Gastroesophageal sphincter (tissue), 4 donors: ENCODE measurements around the gene MACROD2. TPM values are rescaled to one million over a fixed set of nuclear protein-coding genes. Genes with fewer than 3 reads are reported as not detected.

Experiments used
- ATAC-seq: fragments of 150-250 bp; one replicate; pipeline ENCODE4 v1.9.1; 2016; ENCODE audit warnings: mild to moderate bottlenecking, moderate library complexity
- H3K27ac ChIP-seq, 4 donors: fragments of 200-600 bp; sonication (generic) in 3 of 4; 1 replicate in 3 of 4; 2 replicates in 1 of 4; pipeline ENCODE4 v1.5.1; 2016 to 2019
- H3K27me3 ChIP-seq: fragments of 200-600 bp; sonication (generic); one replicate; pipeline ENCODE4 v1.5.1; 2019
- H3K36me3 ChIP-seq, 2 donors: fragments of 200-600 bp; sonication (generic); one replicate each; pipeline ENCODE4 v1.5.1; 2019; ENCODE audit warnings: control low read depth in 1 of 2
- H3K4me1 ChIP-seq, 3 donors: fragments of 200-600 bp; sonication (generic); 1 replicate in 2 of 3; 2 replicates in 1 of 3; pipeline ENCODE4 v1.5.1; 2016 to 2019; ENCODE audit warnings: control low read depth in 2 of 3
- H3K4me3 ChIP-seq, 2 donors: fragments of 200-600 bp; sonication (generic); one replicate each; pipeline ENCODE4 v1.5.1; 2019; ENCODE audit warnings: mild to moderate bottlenecking in 1 of 2, moderate library complexity in 1 of 2
- H3K9me3 ChIP-seq, 3 donors: fragments of 200-600 bp; sonication (generic); one replicate each; pipeline ENCODE4 v1.5.1; 2017 to 2019; ENCODE audit warnings: control low read depth in 2 of 3
- EP300 ChIP-seq: sonication (generic); formaldehyde crosslinking; IDR thresholded peaks from one replicate; pipeline ENCODE4 v1.6.1; 2017; ENCODE audit warnings: antibody characterized with exemption, mild to moderate bottlenecking
- POLR2A ChIP-seq, 2 donors: fragments of 450-650 bp; IDR thresholded peaks; one replicate each; pipeline ENCODE4 v1.6.1; 2017; ENCODE audit warnings: antibody characterized with exemption in 2 of 2, mild to moderate bottlenecking in 2 of 2, moderate library complexity in 1 of 2
- POLR2AphosphoS5 ChIP-seq: sonication (generic); formaldehyde crosslinking; IDR thresholded peaks from one replicate; pipeline ENCODE4 v1.6.1; 2017; ENCODE audit warnings: antibody characterized with exemption
- WGBS, 2 donors: methylation state at CpG; one replicate each; pipeline ENCODE4 v1.1.5; 2018; ENCODE audit warnings: low coverage in 1 of 2; 5-methylcytosine and 5-hydroxymethylcytosine counted together
- total RNA-seq, 4 donors: library from RNA; depleted of rRNA; stranded (reverse); fragments of >200 nt; gene quantifications; one replicate each; pipeline ENCODE4 v1.1.0, GENCODE V29; 2016
- TF ChIP-seq, protein P1 (sequence below), 4 experiments: fragments of 200-600 bp in 2 of 4; fragments of 450-650 bp in 2 of 4; sonication (generic) in 1 of 4; IDR thresholded peaks; one replicate each; pipeline ENCODE4 v1.5.1; 2017 to 2019; ENCODE audit warnings: antibody characterized with exemption in 4 of 4, mild to moderate bottlenecking in 2 of 4, moderate library complexity in 2 of 4

The MACROD2 gene
- total RNA-seq, 4 donors from 2014 or later, result 4.0 to 12.1 (median 7.4) TPM

DNA sequence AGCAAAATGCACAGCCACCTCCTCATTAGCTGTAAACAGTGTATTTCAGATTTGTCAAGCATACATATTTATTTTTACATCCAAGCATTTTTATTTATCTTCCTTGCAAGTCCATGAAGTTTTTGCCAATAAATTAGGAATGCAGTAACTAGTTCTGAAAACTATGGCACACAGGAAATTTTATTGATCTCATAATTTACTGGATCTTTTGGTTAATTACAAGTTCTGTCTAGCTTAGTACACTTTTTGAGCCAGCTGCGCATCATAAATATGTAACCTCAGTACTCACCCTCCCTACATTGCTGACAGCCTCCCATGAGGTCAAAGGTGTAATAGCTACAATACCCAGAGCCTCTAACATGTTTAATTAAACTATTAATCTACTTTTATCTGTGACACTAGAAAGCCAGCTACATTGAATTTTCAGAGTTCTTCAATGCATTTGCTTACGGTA lies 1679.8 kb downstream of the MACROD2 start:
- Histone ChIP-seq H3K27me3 (no peaks in the 10 kb centered on the region), H3K36me3 (no peaks in the 10 kb centered on the region), H3K27ac (no peak overlapping the region), H3K9me3 (no peaks in the 10 kb centered on the region), H3K4me3 (no peak overlapping the region), H3K4me1 (no peaks in the 10 kb centered on the region)
- no peak for ATAC-seq
- TF ChIP-seq EP300 (no peak), POLR2AphosphoS5 (no peak), POLR2A (IDR thresholded peaks at IDR 0.05) (no peak)
- TF ChIP-seq, protein P1, sequence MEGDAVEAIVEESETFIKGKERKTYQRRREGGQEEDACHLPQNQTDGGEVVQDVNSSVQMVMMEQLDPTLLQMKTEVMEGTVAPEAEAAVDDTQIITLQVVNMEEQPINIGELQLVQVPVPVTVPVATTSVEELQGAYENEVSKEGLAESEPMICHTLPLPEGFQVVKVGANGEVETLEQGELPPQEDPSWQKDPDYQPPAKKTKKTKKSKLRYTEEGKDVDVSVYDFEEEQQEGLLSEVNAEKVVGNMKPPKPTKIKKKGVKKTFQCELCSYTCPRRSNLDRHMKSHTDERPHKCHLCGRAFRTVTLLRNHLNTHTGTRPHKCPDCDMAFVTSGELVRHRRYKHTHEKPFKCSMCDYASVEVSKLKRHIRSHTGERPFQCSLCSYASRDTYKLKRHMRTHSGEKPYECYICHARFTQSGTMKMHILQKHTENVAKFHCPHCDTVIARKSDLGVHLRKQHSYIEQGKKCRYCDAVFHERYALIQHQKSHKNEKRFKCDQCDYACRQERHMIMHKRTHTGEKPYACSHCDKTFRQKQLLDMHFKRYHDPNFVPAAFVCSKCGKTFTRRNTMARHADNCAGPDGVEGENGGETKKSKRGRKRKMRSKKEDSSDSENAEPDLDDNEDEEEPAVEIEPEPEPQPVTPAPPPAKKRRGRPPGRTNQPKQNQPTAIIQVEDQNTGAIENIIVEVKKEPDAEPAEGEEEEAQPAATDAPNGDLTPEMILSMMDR (IDR thresholded peaks at IDR 0.05), result no peak
- 81 to 100% methylated on average over 2 of the region's 2 CpGs for WGBS, 2 donors

DNA sequence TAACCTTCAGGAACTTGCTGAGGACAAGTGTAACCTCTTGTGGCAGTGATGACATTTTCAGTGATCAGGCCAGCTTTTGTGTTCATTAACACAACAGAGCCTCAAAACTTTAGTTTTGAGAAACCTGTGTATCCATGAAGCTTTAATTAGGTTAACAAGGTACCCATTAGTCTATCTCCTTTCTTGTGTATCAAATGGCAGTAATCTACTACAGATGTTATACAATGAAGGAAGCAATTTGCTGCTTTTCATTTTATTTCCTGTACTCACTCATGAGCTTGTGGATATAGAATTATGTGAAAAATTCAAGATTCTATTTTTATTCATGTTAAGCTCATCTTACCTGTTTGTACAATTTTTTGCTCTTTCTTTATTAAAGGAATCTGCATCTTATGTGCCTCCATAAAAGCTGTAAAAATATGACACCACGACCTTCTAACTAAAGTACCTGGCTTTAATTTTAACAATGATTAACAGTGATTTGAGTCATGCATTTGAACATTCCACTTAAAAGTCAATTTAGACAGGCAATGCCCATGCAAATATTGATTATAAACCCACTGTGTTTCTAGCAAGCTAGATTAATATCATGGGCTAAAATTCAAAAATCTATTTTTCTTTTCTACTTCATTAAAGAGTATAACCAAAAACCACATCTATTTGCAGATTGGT lies 1680.6 kb downstream of the MACROD2 start:
- Histone ChIP-seq H3K27me3 (no peaks in the 10 kb centered on the region), H3K4me1 (no peaks in the 10 kb centered on the region), H3K9me3 (no peaks in the 10 kb centered on the region), H3K27ac (no peak overlapping the region), H3K4me3 (no peak overlapping the region), H3K36me3 (no peaks in the 10 kb centered on the region)
- 83 to 86% methylated on average over 1 of the region's 1 CpG for WGBS, 2 donors
- TF ChIP-seq EP300, result no peak
- TF ChIP-seq POLR2AphosphoS5, result no peak
- TF ChIP-seq, protein P1 (IDR thresholded peaks at IDR 0.05), result no peak
- TF ChIP-seq POLR2A (IDR thresholded peaks at IDR 0.05), result no peak
- no peak for ATAC-seq

DNA sequence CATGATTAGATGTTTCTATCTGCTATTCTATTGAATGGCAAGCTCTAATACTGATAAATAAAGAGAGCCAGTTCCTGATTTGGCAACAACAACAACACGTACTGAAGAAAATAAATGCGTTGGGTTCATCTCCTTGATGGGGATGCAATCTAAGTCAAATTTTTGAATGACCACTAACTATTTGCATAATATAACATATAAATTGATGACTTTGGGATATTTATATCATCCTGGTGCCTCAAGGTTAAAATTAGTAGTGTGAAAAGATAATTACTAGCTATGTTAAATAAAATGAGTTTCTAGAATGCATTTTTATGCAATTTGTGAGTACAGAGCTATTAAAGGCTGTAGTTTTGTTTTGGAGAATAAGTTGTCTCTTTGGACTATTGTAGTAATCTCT lies 1681.5 kb downstream of the MACROD2 start:
- Histone ChIP-seq H3K9me3 (no peaks in the 10 kb centered on the region), H3K4me1 (no peaks in the 10 kb centered on the region), H3K27me3 (no peaks in the 10 kb centered on the region), H3K36me3 (no peaks in the 10 kb centered on the region), H3K4me3 (no peak overlapping the region), H3K27ac (no peak overlapping the region)
- 85 to 100% methylated on average over 2 of the region's 2 CpGs for WGBS, 2 donors
- no peak for TF ChIP-seq POLR2AphosphoS5
- no peak for TF ChIP-seq POLR2A (IDR thresholded peaks at IDR 0.05)
- TF ChIP-seq, protein P1 (IDR thresholded peaks at IDR 0.05), result no peak
- ATAC-seq, result no peak

DNA sequence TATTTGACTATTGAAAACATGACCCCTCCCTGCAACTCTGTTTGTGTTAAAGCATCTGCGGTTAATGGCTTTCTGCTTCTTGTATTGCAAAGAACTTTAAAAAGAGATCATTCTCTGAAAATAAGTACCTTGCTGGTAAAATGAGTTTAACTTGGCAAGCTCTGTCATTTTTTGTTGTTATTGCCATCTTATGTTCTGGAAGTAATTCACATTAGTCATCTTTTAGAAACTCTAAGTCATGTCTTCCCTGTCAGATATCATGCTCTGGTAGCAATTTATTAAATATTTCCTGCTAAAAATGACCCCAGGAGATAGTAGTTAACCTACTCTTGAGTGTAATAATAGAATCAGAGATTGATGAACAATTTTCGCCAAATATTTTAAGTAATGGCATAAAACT lies 1687.4 kb downstream of the MACROD2 start:
- Histone ChIP-seq H3K36me3 (no peaks in the 10 kb centered on the region), H3K4me1 (no peaks in the 10 kb centered on the region), H3K27me3 (no peaks in the 10 kb centered on the region), H3K27ac (no peak overlapping the region), H3K4me3 (no peak overlapping the region), H3K9me3 (no peaks in the 10 kb centered on the region)
- TF ChIP-seq, protein P1 (IDR thresholded peaks at IDR 0.05), result no peak
- no peak for TF ChIP-seq EP300
- no peak for TF ChIP-seq POLR2A (IDR thresholded peaks at IDR 0.05)
- TF ChIP-seq POLR2AphosphoS5, result no peak
- ATAC-seq, result no peak
- 74 to 91% methylated on average over 2 of the region's 2 CpGs for WGBS, 2 donors

DNA sequence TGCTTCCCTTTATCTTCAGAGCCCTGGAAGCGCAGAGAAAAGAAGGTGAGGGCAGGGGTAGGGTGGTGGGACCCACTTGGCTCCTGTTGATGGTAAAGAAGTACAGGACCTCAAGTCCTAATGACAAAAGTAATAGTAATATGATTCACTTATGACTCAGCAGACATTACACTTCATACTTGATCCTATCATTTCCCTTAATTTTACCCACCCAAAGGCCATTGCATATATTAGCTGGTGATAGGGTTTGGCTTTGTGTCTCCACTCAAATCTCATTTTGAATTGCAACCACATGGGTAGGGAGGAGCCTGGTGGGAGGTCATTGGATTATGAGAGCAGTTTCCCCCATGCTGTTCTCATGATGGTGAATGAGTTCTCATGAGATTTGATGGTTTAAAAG lies 1697.3 kb downstream of the MACROD2 start:
- Histone ChIP-seq H3K27ac (no peak overlapping the region), H3K27me3 (no peaks in the 10 kb centered on the region), H3K9me3 (no peaks in the 10 kb centered on the region), H3K4me1 (no peaks in the 10 kb centered on the region), H3K36me3 (no peaks in the 10 kb centered on the region), H3K4me3 (no peak overlapping the region)
- ATAC-seq, result no peak
- TF ChIP-seq EP300 (no peak), POLR2AphosphoS5 (no peak), POLR2A (IDR thresholded peaks at IDR 0.05) (no peak)
- TF ChIP-seq, protein P1 (IDR thresholded peaks at IDR 0.05), result no peak
- 100% methylated on average over 1 of the region's 1 CpG for WGBS, 2 donors
